GM10266 (cell line): ENCODE data around the gene ARAP2.

Experiments
- DNase-seq: peaks from one replicate; pipeline ENCODE4 v3.0.0; 2012; ENCODE audit errors: extremely low spot score
- TF ChIP-seq, protein P1 (sequence below): IDR thresholded peaks from 2 replicates; pipeline ENCODE4 v1.5.1; 2012; ENCODE audit warnings: mild to moderate bottlenecking, low read depth; ENCODE audit not compliant: control insufficient read depth, insufficient read depth; ENCODE audit errors: missing control alignments

ARAP2 gene

DNA sequence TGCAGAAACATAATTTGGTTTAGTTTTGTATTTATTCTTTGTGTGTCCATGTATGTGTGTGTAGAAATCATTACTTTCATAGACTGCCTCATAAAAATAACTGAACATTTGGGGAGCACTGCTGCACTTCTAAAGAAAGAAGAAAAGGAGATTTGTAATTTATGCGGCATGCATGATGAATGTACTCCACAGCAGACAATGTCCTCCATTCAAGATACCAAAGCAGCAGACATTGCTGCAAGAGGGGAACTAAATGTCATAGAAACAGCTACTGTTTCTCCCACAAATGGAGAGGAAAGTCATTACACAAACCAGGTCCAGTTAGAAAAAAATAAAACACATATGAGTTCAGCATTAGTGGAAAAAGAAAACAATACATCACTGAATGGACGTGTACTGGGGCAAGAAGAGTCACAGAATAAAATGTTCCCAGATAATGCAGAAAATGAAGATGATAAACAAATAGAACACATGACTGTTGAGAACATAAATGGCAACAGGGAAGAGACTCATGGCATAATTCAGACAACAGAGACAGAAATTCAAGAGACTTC lies 39.7 kb upstream of the ARAP2 start:
- TF ChIP-seq, protein P1, sequence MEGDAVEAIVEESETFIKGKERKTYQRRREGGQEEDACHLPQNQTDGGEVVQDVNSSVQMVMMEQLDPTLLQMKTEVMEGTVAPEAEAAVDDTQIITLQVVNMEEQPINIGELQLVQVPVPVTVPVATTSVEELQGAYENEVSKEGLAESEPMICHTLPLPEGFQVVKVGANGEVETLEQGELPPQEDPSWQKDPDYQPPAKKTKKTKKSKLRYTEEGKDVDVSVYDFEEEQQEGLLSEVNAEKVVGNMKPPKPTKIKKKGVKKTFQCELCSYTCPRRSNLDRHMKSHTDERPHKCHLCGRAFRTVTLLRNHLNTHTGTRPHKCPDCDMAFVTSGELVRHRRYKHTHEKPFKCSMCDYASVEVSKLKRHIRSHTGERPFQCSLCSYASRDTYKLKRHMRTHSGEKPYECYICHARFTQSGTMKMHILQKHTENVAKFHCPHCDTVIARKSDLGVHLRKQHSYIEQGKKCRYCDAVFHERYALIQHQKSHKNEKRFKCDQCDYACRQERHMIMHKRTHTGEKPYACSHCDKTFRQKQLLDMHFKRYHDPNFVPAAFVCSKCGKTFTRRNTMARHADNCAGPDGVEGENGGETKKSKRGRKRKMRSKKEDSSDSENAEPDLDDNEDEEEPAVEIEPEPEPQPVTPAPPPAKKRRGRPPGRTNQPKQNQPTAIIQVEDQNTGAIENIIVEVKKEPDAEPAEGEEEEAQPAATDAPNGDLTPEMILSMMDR = no peak
- DNase-seq = no peak

DNA sequence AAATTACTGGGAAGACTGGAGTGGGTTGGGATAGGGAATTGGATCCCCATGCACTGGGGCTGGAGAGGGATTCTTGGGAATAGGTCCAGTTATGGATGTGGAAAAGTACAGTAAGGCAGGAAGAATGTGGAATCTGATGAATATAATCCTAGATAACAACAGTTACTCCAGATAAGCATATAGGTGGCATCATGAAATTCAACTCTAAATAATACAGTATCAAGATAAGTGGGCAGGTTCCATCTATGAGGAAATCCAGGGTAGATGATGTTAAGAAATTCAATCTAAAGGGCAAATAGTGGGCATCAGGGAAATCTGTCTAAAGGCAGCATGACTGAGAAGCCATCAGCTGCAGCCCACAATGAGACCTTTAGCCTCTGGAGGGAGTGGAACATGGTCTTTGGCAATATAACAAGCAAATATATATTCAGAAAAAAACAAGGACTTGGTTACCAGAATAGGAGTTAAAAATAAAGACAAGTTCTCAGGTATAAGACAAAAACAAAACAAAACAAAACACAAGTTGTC lies 38.3 kb upstream of the ARAP2 start:
- TF ChIP-seq, protein P1 = no peak
- DNase-seq = no peak

DNA sequence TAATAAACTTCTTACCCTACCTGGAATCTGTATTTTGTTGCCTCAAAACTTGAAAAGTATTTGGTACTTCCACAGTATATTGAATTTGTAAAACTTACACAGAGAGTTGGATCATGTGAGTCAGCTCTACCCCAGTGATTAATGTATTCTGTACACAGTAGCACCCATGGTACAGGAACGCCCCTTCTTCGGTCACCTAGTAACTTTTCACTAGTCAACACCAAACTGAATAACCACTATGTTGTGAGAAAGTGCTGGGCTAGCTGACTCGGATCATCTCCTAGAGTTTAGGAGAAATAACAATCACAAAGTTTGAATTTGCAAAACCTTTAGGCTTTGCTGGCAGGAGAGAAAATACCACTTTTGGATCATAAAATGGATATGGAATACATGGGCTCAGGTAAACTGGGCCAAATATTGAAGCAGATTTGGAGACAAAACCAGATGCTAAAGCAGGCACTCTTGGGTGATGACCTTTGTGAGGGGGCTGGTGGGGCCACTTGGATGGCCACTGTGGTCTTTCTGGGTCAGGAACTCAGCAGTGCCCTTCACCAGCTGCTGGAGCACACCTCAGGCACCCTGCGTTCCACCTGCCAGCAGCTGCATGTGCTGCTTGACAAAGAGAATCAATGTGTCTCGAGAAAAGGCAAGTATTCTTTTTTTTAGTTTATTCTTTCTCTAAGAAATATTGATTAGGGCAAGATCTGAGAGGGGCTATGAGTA lies 37.2 kb upstream of the ARAP2 start, which contains the start of gene DTHD1:
TSS of gene DTHD1 (plus strand) at position 233 of the 723 bp plus-strand sequence. CDS start at position 376, 143 bp downstream.
- no peak for DNase-seq
- TF ChIP-seq, protein P1 = no peak

DNA sequence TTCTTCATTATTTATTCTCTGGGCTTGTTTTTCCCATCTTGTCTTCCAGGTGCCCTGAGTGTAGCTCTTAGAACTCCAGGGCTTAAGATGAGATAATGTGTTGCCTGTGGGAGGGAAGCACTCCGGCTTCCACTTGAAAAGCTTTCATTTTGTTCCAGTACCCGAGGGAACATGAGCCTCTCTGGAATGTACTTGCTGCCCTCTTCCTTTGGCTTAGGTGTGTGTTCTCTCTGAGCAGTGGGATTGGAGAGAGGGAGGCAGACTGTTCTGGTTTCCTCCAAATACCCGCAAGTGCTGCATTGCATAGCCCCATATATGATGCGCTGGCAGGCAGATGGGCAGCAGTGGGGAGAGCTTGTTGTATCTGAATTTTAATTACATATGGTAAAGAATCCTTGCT lies 36.2 kb upstream of the ARAP2 start:
- TF ChIP-seq, protein P1 = no peak
- no peak for DNase-seq

- TF ChIP-seq, protein P1 = no peak
- no peak for DNase-seq
Observed at GRCh38 chr4:36278789-36279188, 34.5 kb upstream of the ARAP2 start.

DNA sequence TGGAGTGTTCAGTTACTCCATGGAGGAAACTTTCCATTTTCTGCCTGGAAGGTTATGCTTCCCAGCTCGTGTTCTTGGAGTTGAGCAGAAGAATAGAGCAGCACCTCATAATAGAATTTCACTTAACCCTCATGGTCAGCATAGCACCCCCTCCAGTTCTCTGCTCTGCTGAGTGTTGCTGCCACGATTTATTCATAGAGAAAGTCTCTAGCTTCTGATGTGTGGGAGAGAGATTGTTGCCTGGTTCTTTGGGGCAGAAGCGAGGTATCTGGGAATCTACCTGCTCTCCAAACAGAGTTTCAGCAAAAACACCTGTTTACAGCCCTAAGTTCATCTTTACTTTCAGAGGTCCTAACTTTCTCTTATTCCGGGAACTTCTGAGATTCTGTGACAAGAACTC lies 33.2 kb upstream of the ARAP2 start:
- no peak for DNase-seq
- TF ChIP-seq, protein P1 = peak; percentile 9

- TF ChIP-seq, protein P1 = no peak
- DNase-seq = no peak
Observed at GRCh38 chr4:36274158-36274557, 29.8 kb upstream of the ARAP2 start.
